Mesothelial cell of epicardium (in vitro differentiated cells): Measurements from ENCODE around the gene ACVR1. TPM values are rescaled to one million over a fixed set of nuclear protein-coding genes. Genes with fewer than 3 reads are reported as not detected.

Source experiments
- DNase-seq, 2 experiments: peaks; one replicate each; pipeline ENCODE4 v3.0.0; 2021; ENCODE audit warnings: low spot score in 2 of 2; ENCODE audit not compliant: unreplicated experiment in 2 of 2
- H3K27ac Mint-ChIP-seq: 2 replicates; pipeline ENCODE4 v1.8.0; 2021; ENCODE audit warnings: mixed read lengths
- H3K27me3 Mint-ChIP-seq: 2 replicates; pipeline ENCODE4 v1.8.0; 2021; ENCODE audit warnings: low read depth, mixed read lengths
- H3K36me3 Mint-ChIP-seq: 2 replicates; pipeline ENCODE4 v1.8.0; 2021; ENCODE audit warnings: mixed read lengths
- H3K4me1 Mint-ChIP-seq: 2 replicates; pipeline ENCODE4 v1.8.0; 2021; ENCODE audit warnings: mixed read lengths
- H3K4me3 Mint-ChIP-seq: 2 replicates; pipeline ENCODE4 v1.8.0; 2021; ENCODE audit warnings: mild to moderate bottlenecking, moderate library complexity, mixed read lengths
- H3K9me3 Mint-ChIP-seq: 2 replicates; pipeline ENCODE4 v1.8.0; 2021; ENCODE audit warnings: mixed read lengths
- total RNA-seq: library from RNA; stranded (reverse); gene quantifications from 3 replicates; pipeline ENCODE4 v1.2.1, GENCODE V29; 2021
- TF ChIP-seq, protein P1 (sequence below): fragments of 200-600 bp; sonication (generic); IDR thresholded peaks from one replicate; pipeline ENCODE4 v1.5.0; 2021; ENCODE audit warnings: antibody characterized with exemption; ENCODE audit not compliant: unreplicated experiment

Gene ACVR1
- total RNA-seq = 24.7 to 27.5 TPM (median 27.0 TPM) in 3 replicates

DNA sequence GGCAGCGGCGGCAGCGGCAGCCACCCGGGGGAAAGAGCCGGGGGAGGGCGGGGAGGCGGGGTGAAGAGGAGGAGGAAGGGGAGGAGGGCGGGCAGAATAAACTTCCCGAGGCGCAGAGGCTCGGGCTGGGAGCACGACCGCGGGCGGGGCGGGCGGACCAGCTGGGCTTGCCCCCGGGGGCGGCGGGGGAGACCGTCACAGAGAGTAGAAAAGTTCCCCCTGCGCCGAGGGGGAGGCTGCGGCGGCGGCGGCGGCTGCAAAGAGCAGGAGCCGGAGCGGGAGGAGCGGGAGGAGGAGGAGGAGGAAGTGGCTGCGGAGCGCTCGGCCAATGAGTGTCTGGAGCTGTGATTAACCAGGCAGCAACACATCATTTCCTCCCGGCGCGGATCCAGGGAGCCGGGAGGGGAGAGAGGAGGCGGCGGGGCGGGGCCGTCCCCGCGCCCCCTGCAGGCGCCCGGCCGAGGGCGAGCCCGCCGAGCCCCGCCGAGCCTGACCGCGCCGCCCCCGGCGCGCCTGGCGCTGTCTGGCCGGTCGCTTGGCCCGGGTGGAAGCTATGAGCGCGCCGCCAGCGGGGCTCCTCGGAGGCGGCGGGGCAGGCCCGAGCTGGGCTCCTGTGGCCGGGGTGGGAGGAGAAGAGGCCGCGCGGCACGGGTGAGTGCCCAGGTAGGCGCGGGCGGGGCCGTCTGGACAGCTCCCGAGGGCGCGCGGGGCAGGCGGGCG, at the start of gene ACVR1:
TSS of gene ACVR1 (minus strand) at position 265 of the 720 bp plus-strand sequence. CDS start 76,837 bp downstream, outside the sequence.
- TF ChIP-seq, protein P1, sequence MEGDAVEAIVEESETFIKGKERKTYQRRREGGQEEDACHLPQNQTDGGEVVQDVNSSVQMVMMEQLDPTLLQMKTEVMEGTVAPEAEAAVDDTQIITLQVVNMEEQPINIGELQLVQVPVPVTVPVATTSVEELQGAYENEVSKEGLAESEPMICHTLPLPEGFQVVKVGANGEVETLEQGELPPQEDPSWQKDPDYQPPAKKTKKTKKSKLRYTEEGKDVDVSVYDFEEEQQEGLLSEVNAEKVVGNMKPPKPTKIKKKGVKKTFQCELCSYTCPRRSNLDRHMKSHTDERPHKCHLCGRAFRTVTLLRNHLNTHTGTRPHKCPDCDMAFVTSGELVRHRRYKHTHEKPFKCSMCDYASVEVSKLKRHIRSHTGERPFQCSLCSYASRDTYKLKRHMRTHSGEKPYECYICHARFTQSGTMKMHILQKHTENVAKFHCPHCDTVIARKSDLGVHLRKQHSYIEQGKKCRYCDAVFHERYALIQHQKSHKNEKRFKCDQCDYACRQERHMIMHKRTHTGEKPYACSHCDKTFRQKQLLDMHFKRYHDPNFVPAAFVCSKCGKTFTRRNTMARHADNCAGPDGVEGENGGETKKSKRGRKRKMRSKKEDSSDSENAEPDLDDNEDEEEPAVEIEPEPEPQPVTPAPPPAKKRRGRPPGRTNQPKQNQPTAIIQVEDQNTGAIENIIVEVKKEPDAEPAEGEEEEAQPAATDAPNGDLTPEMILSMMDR = no peak
- H3K9me3 Mint-ChIP-seq = no peaks in the 10 kb centered on the region

DNA sequence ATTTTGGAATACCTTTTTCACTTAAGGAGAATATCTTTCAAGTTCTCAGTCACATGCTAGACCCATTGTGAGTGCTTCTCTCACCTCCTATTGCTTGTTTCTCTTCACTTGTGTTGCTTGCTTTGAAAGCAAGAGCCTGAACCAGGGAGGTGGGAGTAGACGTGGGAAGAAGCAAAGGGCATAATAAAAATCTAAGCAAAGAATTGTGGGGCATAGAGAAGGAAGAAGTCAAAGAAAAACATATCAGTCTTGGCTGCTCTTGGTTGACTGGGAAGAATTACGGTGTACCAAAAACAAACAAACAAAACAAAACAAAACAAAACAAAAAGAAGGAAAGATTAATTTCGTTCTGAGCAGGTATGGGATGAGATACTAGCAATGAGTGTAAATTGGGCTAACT, 48.9 kb upstream of the ACVR1 start:
- no peak overlapping the region for H3K4me3 Mint-ChIP-seq
- H3K9me3 Mint-ChIP-seq = no peaks in the 10 kb centered on the region
- no peak for DNase-seq
- H3K36me3 Mint-ChIP-seq = no peaks in the 10 kb centered on the region
- no peak overlapping the region for H3K27ac Mint-ChIP-seq
- H3K27me3 Mint-ChIP-seq = no peaks in the 10 kb centered on the region
- TF ChIP-seq, protein P1 = no peak
- H3K4me1 Mint-ChIP-seq = no peaks in the 10 kb centered on the region

More for the DNA sequence above, at the start of gene ACVR1:
- DNase-seq = peak; percentile 80 to 90
- Mint-ChIP-seq H3K36me3 (no peaks in the 10 kb centered on the region), H3K4me1 (peaks cover 27% of the 10 kb centered on the region), H3K27ac (peak within 1 kb of the TSS; percentile 97), H3K27me3 (no peaks in the 10 kb centered on the region), H3K4me3 (peak within 1 kb of the TSS; percentile 97)

DNA sequence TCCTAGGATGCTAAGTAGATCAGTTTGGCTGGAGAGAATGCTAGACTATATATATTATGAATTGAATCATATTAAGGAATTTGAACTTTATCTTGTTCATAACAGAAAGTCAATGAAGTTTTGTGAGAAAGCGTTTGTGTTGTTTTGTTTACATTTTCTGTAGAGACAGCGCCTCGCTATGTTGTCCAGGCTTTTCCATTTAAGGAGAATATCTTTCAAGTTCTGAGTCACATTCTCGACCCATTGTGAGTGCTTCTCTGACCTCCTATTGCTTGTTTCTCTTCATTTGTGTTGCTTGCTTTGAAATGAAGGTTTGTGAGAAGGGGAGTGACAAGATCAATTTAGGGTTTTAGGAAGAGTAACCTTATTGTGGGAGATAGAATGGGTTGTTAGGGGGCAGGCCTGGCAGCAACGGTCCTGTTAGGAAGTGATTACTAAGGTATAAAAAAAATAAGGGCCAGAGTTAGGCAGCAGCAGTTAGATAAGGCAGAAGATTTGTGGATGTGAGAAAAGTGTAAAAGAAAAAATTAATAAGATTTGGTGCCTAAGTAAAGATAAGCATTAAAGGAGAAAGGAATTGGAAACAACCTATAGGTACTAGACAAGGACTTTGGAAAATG, 47.6 kb upstream of the ACVR1 start:
- no peak for DNase-seq
- no peaks in the 10 kb centered on the region for H3K4me1 Mint-ChIP-seq
- H3K27ac Mint-ChIP-seq = no peak overlapping the region
- TF ChIP-seq, protein P1 = no peak
- no peak overlapping the region for H3K4me3 Mint-ChIP-seq
- no peaks in the 10 kb centered on the region for H3K9me3 Mint-ChIP-seq
- H3K27me3 Mint-ChIP-seq = peaks cover 5% of the 10 kb centered on the region
- no peaks in the 10 kb centered on the region for H3K36me3 Mint-ChIP-seq

DNA sequence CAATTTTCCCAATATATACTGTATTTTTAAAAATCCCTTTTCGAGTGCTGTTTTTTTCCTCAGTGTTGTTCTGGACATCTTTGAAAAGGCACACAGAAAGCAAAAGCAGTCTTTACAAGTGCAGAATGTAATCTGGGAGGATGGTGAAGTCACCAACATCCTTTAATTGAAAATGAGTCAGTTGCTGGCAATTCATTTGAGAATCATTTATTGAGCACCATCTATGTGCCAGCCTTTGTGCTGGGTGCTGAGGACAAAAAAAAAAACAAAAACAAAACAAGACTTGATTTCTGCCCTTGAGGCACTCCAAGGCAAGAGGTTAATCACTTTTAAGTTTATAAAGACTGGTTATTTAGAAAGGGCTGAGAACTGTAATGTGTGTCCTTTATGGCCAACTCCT, 46.7 kb upstream of the ACVR1 start:
- no peaks in the 10 kb centered on the region for H3K4me1 Mint-ChIP-seq
- H3K36me3 Mint-ChIP-seq = no peaks in the 10 kb centered on the region
- no peak overlapping the region for H3K4me3 Mint-ChIP-seq
- DNase-seq = no peak
- peaks cover 3% of the 10 kb centered on the region for H3K9me3 Mint-ChIP-seq
- H3K27me3 Mint-ChIP-seq = peaks cover 5% of the 10 kb centered on the region
- no peak overlapping the region for H3K27ac Mint-ChIP-seq
- TF ChIP-seq, protein P1 = no peak

DNA sequence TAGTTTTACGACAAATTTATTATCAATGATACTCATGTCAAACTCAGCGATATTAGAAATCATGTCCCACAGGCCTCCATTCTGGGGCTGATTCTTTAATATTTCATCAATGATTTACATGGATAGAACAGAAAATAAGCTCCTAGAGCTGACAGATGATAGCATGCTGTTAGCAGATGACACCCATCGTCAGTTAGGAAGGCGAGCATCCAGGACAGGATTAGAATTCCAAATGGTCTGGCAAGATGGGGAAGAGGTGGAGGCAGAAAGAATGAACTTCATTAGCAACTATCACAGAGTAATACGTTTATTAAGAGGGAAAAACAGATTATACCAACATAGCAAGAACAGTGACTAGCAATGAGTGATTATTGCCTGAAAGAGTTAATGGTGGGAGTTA, 46.2 kb upstream of the ACVR1 start:
- no peak overlapping the region for H3K4me3 Mint-ChIP-seq
- TF ChIP-seq, protein P1 = no peak
- H3K9me3 Mint-ChIP-seq = peaks cover 3% of the 10 kb centered on the region
- no peaks in the 10 kb centered on the region for H3K4me1 Mint-ChIP-seq
- H3K27me3 Mint-ChIP-seq = peaks cover 5% of the 10 kb centered on the region
- no peak overlapping the region for H3K27ac Mint-ChIP-seq
- DNase-seq = no peak
- no peaks in the 10 kb centered on the region for H3K36me3 Mint-ChIP-seq
